PFSK-1 (cell line): ENCODE measurements around the gene IVD.

ENCODE experiments used
- FOXP2 ChIP-seq: optimal IDR thresholded peaks from 2 replicates; pipeline ENCODE3; 2011; ENCODE audit warnings: borderline replicate concordance, control low read depth, inconsistent platforms; ENCODE audit not compliant: insufficient read depth; ENCODE audit errors: extremely low read length, extremely low read depth
- POLR2AphosphoS5 ChIP-seq: IDR thresholded peaks from 2 replicates; pipeline ENCODE4 v1.6.1; 2012; ENCODE audit warnings: low read depth, mild to moderate bottlenecking, control low read depth, low read length, moderate library complexity
- SIN3A ChIP-seq: IDR thresholded peaks from 2 replicates; pipeline ENCODE4 v1.6.1; 2012; ENCODE audit warnings: mild to moderate bottlenecking, low read length, moderate library complexity, borderline replicate concordance; ENCODE audit not compliant: insufficient read depth
- TAF1 ChIP-seq: IDR thresholded peaks from 2 replicates; pipeline ENCODE4 v1.6.1; 2012; ENCODE audit warnings: low read length, control low read depth, borderline replicate concordance; ENCODE audit not compliant: insufficient read depth
- TF ChIP-seq, protein P1 (sequence below), 2 experiments: IDR thresholded peaks; 2 replicates each; pipeline versions ENCODE4 v1.6.1 to v1.8.0; 2011 to 2012; ENCODE audit warnings: low read depth in 2 of 2, low read length in 2 of 2, control low read depth in 1 of 2, inconsistent platforms in 1 of 2, mild to moderate bottlenecking in 1 of 2, moderate library complexity in 1 of 2; ENCODE audit not compliant: insufficient read depth in 1 of 2

DNA sequence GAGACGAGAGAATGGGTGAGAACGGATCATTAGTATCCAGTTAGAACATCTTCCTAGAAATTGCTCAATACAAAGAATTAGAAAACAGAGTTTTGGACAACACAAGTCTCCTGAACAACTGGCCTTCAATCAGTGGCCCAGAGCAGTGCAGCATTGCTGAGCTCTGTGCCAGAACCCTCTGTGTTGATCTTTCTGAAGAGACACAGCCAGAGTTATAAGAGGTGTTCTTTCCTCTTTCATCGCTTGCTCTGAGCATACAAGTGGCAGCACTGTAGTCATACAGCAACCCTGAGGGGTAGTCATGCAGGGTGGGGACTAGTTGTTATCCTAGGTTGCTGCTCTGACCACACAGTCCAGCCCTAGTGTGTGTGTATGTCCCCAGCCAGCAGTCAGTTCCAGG lies 19.1 kb upstream of the IVD start:
- TF ChIP-seq POLR2AphosphoS5 (no peak), SIN3A (no peak), TAF1 (no peak), FOXP2 (no peak)
- TF ChIP-seq, protein P1, sequence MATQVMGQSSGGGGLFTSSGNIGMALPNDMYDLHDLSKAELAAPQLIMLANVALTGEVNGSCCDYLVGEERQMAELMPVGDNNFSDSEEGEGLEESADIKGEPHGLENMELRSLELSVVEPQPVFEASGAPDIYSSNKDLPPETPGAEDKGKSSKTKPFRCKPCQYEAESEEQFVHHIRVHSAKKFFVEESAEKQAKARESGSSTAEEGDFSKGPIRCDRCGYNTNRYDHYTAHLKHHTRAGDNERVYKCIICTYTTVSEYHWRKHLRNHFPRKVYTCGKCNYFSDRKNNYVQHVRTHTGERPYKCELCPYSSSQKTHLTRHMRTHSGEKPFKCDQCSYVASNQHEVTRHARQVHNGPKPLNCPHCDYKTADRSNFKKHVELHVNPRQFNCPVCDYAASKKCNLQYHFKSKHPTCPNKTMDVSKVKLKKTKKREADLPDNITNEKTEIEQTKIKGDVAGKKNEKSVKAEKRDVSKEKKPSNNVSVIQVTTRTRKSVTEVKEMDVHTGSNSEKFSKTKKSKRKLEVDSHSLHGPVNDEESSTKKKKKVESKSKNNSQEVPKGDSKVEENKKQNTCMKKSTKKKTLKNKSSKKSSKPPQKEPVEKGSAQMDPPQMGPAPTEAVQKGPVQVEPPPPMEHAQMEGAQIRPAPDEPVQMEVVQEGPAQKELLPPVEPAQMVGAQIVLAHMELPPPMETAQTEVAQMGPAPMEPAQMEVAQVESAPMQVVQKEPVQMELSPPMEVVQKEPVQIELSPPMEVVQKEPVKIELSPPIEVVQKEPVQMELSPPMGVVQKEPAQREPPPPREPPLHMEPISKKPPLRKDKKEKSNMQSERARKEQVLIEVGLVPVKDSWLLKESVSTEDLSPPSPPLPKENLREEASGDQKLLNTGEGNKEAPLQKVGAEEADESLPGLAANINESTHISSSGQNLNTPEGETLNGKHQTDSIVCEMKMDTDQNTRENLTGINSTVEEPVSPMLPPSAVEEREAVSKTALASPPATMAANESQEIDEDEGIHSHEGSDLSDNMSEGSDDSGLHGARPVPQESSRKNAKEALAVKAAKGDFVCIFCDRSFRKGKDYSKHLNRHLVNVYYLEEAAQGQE (IDR thresholded peaks at IDR 0.05; ENCODE audit: insufficient read depth in 1 of 2, low read depth in 2 of 2, low read length in 2 of 2), result no peak
